NCI-H146 treated with DMSO at 0.1 percent for 48 hours (cell line): ENCODE results near the gene SPIN2A.
"Not testable (repeated sequence)": the region's sequence is repeated elsewhere in the genome, so short reads cannot be mapped to it uniquely, and the experiment has no call there.

Experiments
- DNase-seq: peaks from one replicate; lab custom pipeline; 2025; ENCODE audit not compliant: unreplicated experiment; lab: John Stamatoyannopoulos, UW

SPIN2A gene

DNA sequence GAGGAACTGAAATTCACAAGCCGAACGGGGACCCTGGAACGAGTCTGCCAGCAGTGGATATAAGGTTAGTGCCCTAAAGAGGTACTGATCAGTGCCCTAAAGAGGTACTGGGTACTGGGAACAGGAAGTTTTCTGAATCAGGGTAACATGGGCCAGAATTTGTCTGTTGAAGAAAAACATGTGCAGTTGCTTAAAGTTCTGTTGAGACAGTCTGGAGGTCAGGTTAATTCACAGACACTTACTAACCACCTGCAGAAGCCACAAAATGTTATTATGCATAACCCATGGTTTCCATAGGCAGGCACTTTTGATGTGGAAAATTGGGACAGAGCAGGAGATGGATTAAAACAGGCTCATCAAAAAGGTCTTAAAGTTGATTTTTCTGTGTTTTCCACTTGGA lies 33.7 kb downstream of the SPIN2A start:
- DNase-seq, result no peak

DNA sequence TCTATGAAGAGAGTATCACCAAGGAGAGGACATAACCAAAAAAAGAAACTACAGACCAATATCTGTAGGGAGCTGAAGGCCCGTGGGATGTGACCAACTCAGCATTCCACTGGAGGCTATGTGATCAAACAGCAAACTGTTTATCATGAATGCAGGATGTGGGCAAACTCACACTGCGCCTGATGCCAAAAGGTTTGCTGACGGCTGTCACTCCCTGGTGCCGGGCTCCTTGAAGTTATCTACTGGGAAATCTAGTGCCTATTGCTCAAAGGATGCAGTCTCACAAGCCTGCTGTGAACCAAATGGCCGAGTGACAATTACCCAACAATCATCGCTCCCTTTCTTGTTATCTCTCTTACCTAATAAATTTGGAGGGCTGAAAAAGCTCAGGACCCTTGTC lies 34.3 kb downstream of the SPIN2A start:
- not testable (repeated sequence) for DNase-seq
